Panc1 (cell line): ENCODE data around the gene SHROOM3. TPM values are rescaled to one million over a fixed set of nuclear protein-coding genes. Genes with fewer than 3 reads are reported as not detected.

Experiments
- ATAC-seq: fragments of 200-7000 bp; cut with Tn5 transposase; 2 replicates; pipeline ENCODE4 v1.9.1; 2020; ENCODE audit warnings: mild to moderate bottlenecking, moderate library complexity
- BruUV-seq: library from RNA; stranded (reverse); fragments of 400-500 nt; replicated peaks from 2 replicates; lab custom pipeline; 2021; lab: Mats Ljungman, UMichigan
- CTCF ChIA-PET: fragments of 300-600 bp; sonication (Branson Sonifier 250); formaldehyde crosslinking; loops from one replicate; lab custom pipeline; 2022; ENCODE audit warnings: antibody characterized with exemption; lab: Charles Lee
- POLR2A ChIA-PET: fragments of 300-600 bp; sonication (Branson Sonifier 250); formaldehyde crosslinking; loops from one replicate; lab custom pipeline; 2022; ENCODE audit warnings: antibody characterized with exemption; lab: Charles Lee
- DNase-seq: peaks from one replicate; pipeline ENCODE4 v3.0.0-alpha.2; 2010; ENCODE audit warnings: low read depth, low spot score
- H3K27ac ChIP-seq: 2 replicates; pipeline ENCODE4 v1.5.1; 2011; ENCODE audit warnings: mild to moderate bottlenecking, low read length, inconsistent platforms
- H3K27me3 ChIP-seq: fragments of 200-500 bp; sonication (Bioruptor generic); 2 replicates; pipeline ENCODE4 v1.6.0; 2014; ENCODE audit warnings: low read length, inconsistent platforms; ENCODE audit not compliant: control insufficient read depth, insufficient read depth
- H3K36me3 ChIP-seq: fragments of 200-500 bp; sonication (Bioruptor generic); 2 replicates; pipeline ENCODE4 v1.5.1; 2014; ENCODE audit warnings: inconsistent platforms, mild to moderate bottlenecking, low read length, moderate library complexity; ENCODE audit not compliant: control insufficient read depth, insufficient read depth
- H3K4me1 ChIP-seq: 2 replicates; pipeline ENCODE4 v1.5.1; 2011; ENCODE audit warnings: inconsistent platforms, mild to moderate bottlenecking, low read length, moderate library complexity; ENCODE audit not compliant: control insufficient read depth, insufficient read depth
- H3K4me3 ChIP-seq, 2 experiments: 2 replicates each; pipeline ENCODE4 v1.5.1; 2011 to 2012; ENCODE audit warnings: low read depth in 2 of 2, low read length in 2 of 2, mild to moderate bottlenecking in 2 of 2, inconsistent platforms in 1 of 2, moderate library complexity in 1 of 2
- H3K9me3 ChIP-seq: fragments of 200-500 bp; sonication (Bioruptor generic); 2 replicates; pipeline ENCODE4 v1.5.1; 2014; ENCODE audit warnings: low read depth, mild to moderate bottlenecking, inconsistent platforms, low read length, moderate library complexity; ENCODE audit not compliant: control insufficient read depth, insufficient read depth
- POLR2AphosphoS5 ChIP-seq: IDR thresholded peaks from 2 replicates; pipeline ENCODE4 v1.6.1; 2012; ENCODE audit warnings: mild to moderate bottlenecking, low read depth, low read length, moderate library complexity
- SIN3A ChIP-seq: IDR thresholded peaks from 2 replicates; pipeline ENCODE4 v1.6.1; 2012; ENCODE audit warnings: low read depth, mild to moderate bottlenecking, low read length, moderate library complexity, borderline replicate concordance; ENCODE audit not compliant: insufficient read depth
- TCF7L2 ChIP-seq: IDR thresholded peaks from 2 replicates; pipeline ENCODE4 v1.6.1; 2011; ENCODE audit warnings: mild to moderate bottlenecking, low read depth, low read length, inconsistent platforms
- in situ Hi-C: cut with HindIII; loops from 2 replicates; pipeline ENCODE4 v1.10.0; 2016; ENCODE audit warnings: low sequenced_read_pairs, low pct_unique_long_range_greater_than_20kb
- intact Hi-C: fragments of 100-400 bp; cut with micrococcal nuclease; formaldehyde crosslinking; loops from one replicate; pipeline ENCODE4 v1.10.0; 2022; ENCODE audit not compliant: unreplicated experiment
- total RNA-seq: library from RNA; stranded (reverse); gene quantifications from one replicate; pipeline ENCODE4 v1.2.1, GENCODE V29; 2021; ENCODE audit not compliant: unreplicated experiment
- TF ChIP-seq, protein P1 (sequence below), 2 experiments: IDR thresholded peaks; 2 replicates each; pipeline ENCODE4 v1.6.1; 2011 to 2012; ENCODE audit warnings: low read depth in 2 of 2, control low read depth in 1 of 2, low read length in 1 of 2, mild to moderate bottlenecking in 1 of 2, moderate library complexity in 1 of 2; ENCODE audit not compliant: insufficient read depth in 1 of 2
- TF ChIP-seq, protein P2 (sequence below): fragments of 450-650 bp; IDR thresholded peaks from 2 replicates; pipeline ENCODE4 v1.5.1; 2017; ENCODE audit warnings: mild to moderate bottlenecking

Gene SHROOM3
- total RNA-seq, 1 experiment from 2014 or later = 7.2 TPM

GRCh38 chr4:76569225-76569624 lies 134.2 kb downstream of the SHROOM3 start:
- H3K9me3 ChIP-seq = no peaks in the 10 kb centered on the region
- CTCF ChIA-PET = no interaction called here
- BruUV-seq = no TSS peak
- ATAC-seq (no peak), DNase-seq (no peak)
- H3K36me3 ChIP-seq = no peaks in the 10 kb centered on the region
- peaks cover 10% of the 10 kb centered on the region for H3K4me1 ChIP-seq
- H3K4me3 ChIP-seq = no peak overlapping the region
- in situ Hi-C loops = no loop called here
- intact Hi-C loops = no loop called here
- H3K27ac ChIP-seq = no peak overlapping the region
- no peaks in the 10 kb centered on the region for H3K27me3 ChIP-seq
- POLR2A ChIA-PET = interaction anchor here (0.5 kb wide), 1 partner anchor 21 kb away, joined by 6 read pairs; no protein-coding TSS in a partner anchor
- TF ChIP-seq, protein P1, sequence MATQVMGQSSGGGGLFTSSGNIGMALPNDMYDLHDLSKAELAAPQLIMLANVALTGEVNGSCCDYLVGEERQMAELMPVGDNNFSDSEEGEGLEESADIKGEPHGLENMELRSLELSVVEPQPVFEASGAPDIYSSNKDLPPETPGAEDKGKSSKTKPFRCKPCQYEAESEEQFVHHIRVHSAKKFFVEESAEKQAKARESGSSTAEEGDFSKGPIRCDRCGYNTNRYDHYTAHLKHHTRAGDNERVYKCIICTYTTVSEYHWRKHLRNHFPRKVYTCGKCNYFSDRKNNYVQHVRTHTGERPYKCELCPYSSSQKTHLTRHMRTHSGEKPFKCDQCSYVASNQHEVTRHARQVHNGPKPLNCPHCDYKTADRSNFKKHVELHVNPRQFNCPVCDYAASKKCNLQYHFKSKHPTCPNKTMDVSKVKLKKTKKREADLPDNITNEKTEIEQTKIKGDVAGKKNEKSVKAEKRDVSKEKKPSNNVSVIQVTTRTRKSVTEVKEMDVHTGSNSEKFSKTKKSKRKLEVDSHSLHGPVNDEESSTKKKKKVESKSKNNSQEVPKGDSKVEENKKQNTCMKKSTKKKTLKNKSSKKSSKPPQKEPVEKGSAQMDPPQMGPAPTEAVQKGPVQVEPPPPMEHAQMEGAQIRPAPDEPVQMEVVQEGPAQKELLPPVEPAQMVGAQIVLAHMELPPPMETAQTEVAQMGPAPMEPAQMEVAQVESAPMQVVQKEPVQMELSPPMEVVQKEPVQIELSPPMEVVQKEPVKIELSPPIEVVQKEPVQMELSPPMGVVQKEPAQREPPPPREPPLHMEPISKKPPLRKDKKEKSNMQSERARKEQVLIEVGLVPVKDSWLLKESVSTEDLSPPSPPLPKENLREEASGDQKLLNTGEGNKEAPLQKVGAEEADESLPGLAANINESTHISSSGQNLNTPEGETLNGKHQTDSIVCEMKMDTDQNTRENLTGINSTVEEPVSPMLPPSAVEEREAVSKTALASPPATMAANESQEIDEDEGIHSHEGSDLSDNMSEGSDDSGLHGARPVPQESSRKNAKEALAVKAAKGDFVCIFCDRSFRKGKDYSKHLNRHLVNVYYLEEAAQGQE (IDR thresholded peaks at IDR 0.05; ENCODE audit: insufficient read depth in 1 of 2, low read depth in 2 of 2, low read length in 1 of 2) = no peak
- no peak for TF ChIP-seq TCF7L2
- TF ChIP-seq, protein P2, sequence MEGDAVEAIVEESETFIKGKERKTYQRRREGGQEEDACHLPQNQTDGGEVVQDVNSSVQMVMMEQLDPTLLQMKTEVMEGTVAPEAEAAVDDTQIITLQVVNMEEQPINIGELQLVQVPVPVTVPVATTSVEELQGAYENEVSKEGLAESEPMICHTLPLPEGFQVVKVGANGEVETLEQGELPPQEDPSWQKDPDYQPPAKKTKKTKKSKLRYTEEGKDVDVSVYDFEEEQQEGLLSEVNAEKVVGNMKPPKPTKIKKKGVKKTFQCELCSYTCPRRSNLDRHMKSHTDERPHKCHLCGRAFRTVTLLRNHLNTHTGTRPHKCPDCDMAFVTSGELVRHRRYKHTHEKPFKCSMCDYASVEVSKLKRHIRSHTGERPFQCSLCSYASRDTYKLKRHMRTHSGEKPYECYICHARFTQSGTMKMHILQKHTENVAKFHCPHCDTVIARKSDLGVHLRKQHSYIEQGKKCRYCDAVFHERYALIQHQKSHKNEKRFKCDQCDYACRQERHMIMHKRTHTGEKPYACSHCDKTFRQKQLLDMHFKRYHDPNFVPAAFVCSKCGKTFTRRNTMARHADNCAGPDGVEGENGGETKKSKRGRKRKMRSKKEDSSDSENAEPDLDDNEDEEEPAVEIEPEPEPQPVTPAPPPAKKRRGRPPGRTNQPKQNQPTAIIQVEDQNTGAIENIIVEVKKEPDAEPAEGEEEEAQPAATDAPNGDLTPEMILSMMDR = no peak

DNA sequence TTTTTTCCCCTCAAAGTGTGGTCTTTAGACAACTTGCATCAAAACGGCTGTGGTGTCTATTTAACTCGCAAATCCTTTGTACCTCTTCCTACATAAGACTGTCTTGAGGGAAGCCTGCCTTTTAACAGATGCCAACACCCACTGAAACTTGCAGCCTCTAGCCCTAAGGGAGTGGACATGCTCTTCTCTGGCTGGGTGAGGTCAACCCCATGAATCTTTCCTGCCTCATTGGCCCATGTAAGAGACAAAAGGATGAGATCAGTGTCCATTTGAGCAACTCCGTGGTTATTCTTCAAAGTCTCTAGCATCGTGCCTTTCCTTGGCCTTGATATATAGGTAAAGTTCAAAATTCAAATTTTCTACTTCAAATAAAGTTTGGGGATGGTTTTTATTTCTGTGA lies 134.7 kb downstream of the SHROOM3 start:
- peaks cover 10% of the 10 kb centered on the region for H3K4me1 ChIP-seq
- ATAC-seq = no peak
- intact Hi-C loops (no loop called here), in situ Hi-C loops (no loop called here)
- ChIA-PET CTCF (no interaction called here), POLR2A (interaction anchor here (0.5 kb wide), 1 partner anchor 20 kb away, joined by 6 read pairs; no protein-coding TSS in a partner anchor)
- H3K9me3 ChIP-seq = no peaks in the 10 kb centered on the region
- no peaks in the 10 kb centered on the region for H3K36me3 ChIP-seq
- no peak for DNase-seq
- H3K27ac ChIP-seq = no peak overlapping the region
- no peaks in the 10 kb centered on the region for H3K27me3 ChIP-seq
- no TSS peak for BruUV-seq
- no peak overlapping the region for H3K4me3 ChIP-seq
- TF ChIP-seq POLR2AphosphoS5 = no peak
- TF ChIP-seq, protein P2 = no peak
- no peak for TF ChIP-seq TCF7L2
- no peak for TF ChIP-seq SIN3A
- TF ChIP-seq, protein P1 (IDR thresholded peaks at IDR 0.05; ENCODE audit: insufficient read depth in 1 of 2, low read depth in 2 of 2, low read length in 1 of 2) = no peak
